K562 (cell line): Measurements from ENCODE around the gene PRSS22. TPM values are rescaled to one million over a fixed set of nuclear protein-coding genes. Genes with fewer than 3 reads are reported as not detected.
A peak's percentile ranks its signal among the peaks of the same experiment; 100 is the strongest.

ENCODE experiments used
- ARID3A ChIP-seq: IDR thresholded peaks from 2 replicates; pipeline ENCODE4 v1.6.1; 2012; ENCODE audit warnings: low read depth, low read length, improper control_type of control experiment, borderline replicate concordance
- BRF2 ChIP-seq: IDR thresholded peaks from 3 replicates; pipeline ENCODE4 v1.6.1; 2011; ENCODE audit warnings: borderline replicate concordance, mild to moderate bottlenecking; ENCODE audit not compliant: insufficient read length, insufficient read depth
- CEBPG ChIP-seq, 3 experiments: fragments of 200-800 bp in 1 of 3; sonication (Bioruptor generic) in 1 of 3; sonication (generic) in 1 of 3; formaldehyde crosslinking in 1 of 3; IDR thresholded peaks in 2 of 3; conservative IDR thresholded peaks in 1 of 3; 2 replicates each; pipeline versions ENCODE4 v1.6.1 to v1.8.0; 2016 to 2022; ENCODE audit warnings: missing compliant biosample characterization in 2 of 3, missing genetic modification characterization in 2 of 3, mild to moderate bottlenecking in 1 of 3, missing genetic modification reagents in 1 of 3
- CHCHD3 ChIP-seq: fragments of 250-450 bp; sonication (Bioruptor Pico); IDR thresholded peaks from 2 replicates; pipeline ENCODE4 v2.1.2; 2022; ENCODE audit warnings: mild to moderate bottlenecking
- HCFC1 ChIP-seq: IDR thresholded peaks from 2 replicates; pipeline ENCODE4 v1.6.1; 2012; ENCODE audit warnings: low read depth, low read length, improper control_type of control experiment
- LCOR ChIP-seq: sonication (generic); formaldehyde crosslinking; IDR thresholded peaks from 2 replicates; pipeline ENCODE4 v1.8.0; 2022; ENCODE audit warnings: mild to moderate bottlenecking, missing genetic modification reagents
- MCM5 ChIP-seq: fragments of 450-650 bp; IDR thresholded peaks from 2 replicates; pipeline ENCODE4 v1.6.1; 2016; ENCODE audit warnings: low read depth
- NKRF ChIP-seq: fragments of 450-650 bp; IDR thresholded peaks from 2 replicates; pipeline ENCODE4 v1.6.1; 2016; ENCODE audit warnings: borderline replicate concordance
- SMARCC2 ChIP-seq: fragments of 450-650 bp; IDR thresholded peaks from 2 replicates; pipeline ENCODE4 v1.6.1; 2017; ENCODE audit warnings: antibody characterized with exemption, moderate library complexity, mild to moderate bottlenecking, low read depth
- TCF3 ChIP-seq: sonication (generic); formaldehyde crosslinking; IDR thresholded peaks from 2 replicates; pipeline ENCODE4 v1.4.0; 2020; ENCODE audit warnings: mild to moderate bottlenecking, missing genetic modification reagents
- ZBTB9 ChIP-seq: fragments of 450-650 bp; formaldehyde crosslinking; IDR thresholded peaks from 2 replicates; pipeline ENCODE4 v1.4.0; 2020; ENCODE audit warnings: mild to moderate bottlenecking, moderate library complexity
- ZNF239 ChIP-seq: fragments of 250-450 bp; sonication (Bioruptor Pico); IDR thresholded peaks from 2 replicates; pipeline ENCODE4 v1.4.0; 2020; ENCODE audit warnings: mild to moderate bottlenecking
- ZNF609 ChIP-seq: sonication (generic); formaldehyde crosslinking; IDR thresholded peaks from 2 replicates; pipeline ENCODE4 v1.8.1; 2023; ENCODE audit warnings: missing genetic modification reagents, mild to moderate bottlenecking, borderline replicate concordance
- polyA plus RNA-seq, 8 experiments: library from polyadenylated mRNA; depleted of rRNA in 4 of 8; stranded (reverse) in 5 of 8; unstranded in 3 of 8; fragments of >200 nt; fragmentation: Nextera tagmentation in 2 of 8; fragmentation: Illumina TruSeq in 1 of 8; extraction: Ambion mirVana in 2 of 8; extraction: Trizol in 1 of 8; gene quantifications; 2 replicates each; pipeline versions ENCODE4 v1.2.1 to v1.2.3, GENCODE V29; 2011 to 2014; ENCODE audit warnings: inconsistent platforms in 1 of 8, missing spikeins in 1 of 8
- total RNA-seq, 7 experiments: library from RNA; depleted of rRNA in 6 of 7; stranded (reverse); fragments of >200 nt in 6 of 7; fragmentation: Illumina TruSeq in 2 of 7; extraction: Trizol in 2 of 7; gene quantifications; 2 replicates each; pipeline versions ENCODE4 v1.2.1 to v1.2.3, GENCODE V29; 2011 to 2021; ENCODE audit warnings: low replicate concordance in 1 of 7

Gene PRSS22
- total and polyA plus RNA-seq, 9 of the 15 experiments (the other 6 are each of a cell fraction or from before 2014, with no cell fraction given): 0.13 to 0.42 TPM; not detected in 7

GRCh38 chr16:2867987-2868789 lies 10.2 kb upstream of the PRSS22 start (continued):
- TF ChIP-seq ARID3A: no peak
- TF ChIP-seq ZNF609: 0 out of 2 replicates have a peak, but pooled peaks have one; percentile 24
- no peak for TF ChIP-seq CHCHD3
- no peak for TF ChIP-seq BRF2
- TF ChIP-seq MCM5: no peak
- no peak for TF ChIP-seq TCF3 (CRISPR knock-in tag)
- no peak; the same call in 1 of the 2 replicates for TF ChIP-seq ZNF239
- peak; percentile 68 for TF ChIP-seq HCFC1
- 0 out of 2 replicates have a peak, but pooled peaks have one; percentile 31 for TF ChIP-seq SMARCC2
- no peak for TF ChIP-seq CEBPG (CRISPR knock-in tag; IDR thresholded peaks at IDR 0.05)
- TF ChIP-seq CEBPG (tag; conservative IDR thresholded peaks at IDR 0.05 in 1 of 2, IDR thresholded peaks at IDR 0.05 in 1 of 2): no peak
- peak; percentile 94 for TF ChIP-seq ZBTB9
- TF ChIP-seq NKRF: peak; percentile 32; the same call in 1 of the 2 replicates
- peak; percentile 95 for TF ChIP-seq LCOR (CRISPR knock-in tag)
